Endothelial cell of umbilical vein (primary cell): ENCODE measurements around the gene STAG1. TPM values are rescaled to one million over a fixed set of nuclear protein-coding genes. Genes with fewer than 3 reads are reported as not detected.
"Not testable (repeated sequence)": the region's sequence is repeated elsewhere in the genome, so short reads cannot be mapped to it uniquely, and the experiment has no call there.

Source experiments
- BruUV-seq: library from RNA; stranded (reverse); fragments of 400-500 nt; replicated peaks from 2 replicates; lab custom pipeline; 2021; lab: Mats Ljungman, UMichigan
- CTCF ChIA-PET: fragments of 300-600, 350-600 bp; sonication (Branson Sonifier 250); formaldehyde crosslinking; loops from one replicate; lab custom pipeline; 2021; ENCODE audit warnings: antibody characterized with exemption, inconsistent platforms; lab: Charles Lee
- POLR2A ChIA-PET: fragments of 300-600, 350-600 bp; sonication (Branson Sonifier 250); formaldehyde crosslinking; loops from one replicate; lab custom pipeline; 2021; ENCODE audit warnings: antibody characterized with exemption, inconsistent platforms; lab: Charles Lee
- DNase-seq: peaks from one replicate; pipeline ENCODE4 v3.0.0-alpha.2; 2011; ENCODE audit warnings: low read depth, low spot score
- FAIRE-seq: peaks from 2 replicates; lab custom pipeline; 2011; peaks lifted over from hg19 to GRCh38; lab: Jason Lieb, UNC
- H2AFZ ChIP-seq: 2 replicates; pipeline ENCODE4 v1.6.0; 2012; ENCODE audit warnings: low read depth, low read length, control low read depth, inconsistent platforms
- H3K27ac ChIP-seq: 2 replicates; pipeline ENCODE4 v1.5.1; 2011; ENCODE audit warnings: low read depth, mild to moderate bottlenecking, control low read depth, low read length, moderate library complexity; ENCODE audit not compliant: insufficient read depth
- H3K27me3 ChIP-seq, 2 experiments: 2 replicates each; pipeline versions ENCODE4 v1.6.0 to v1.6.1; 2011; ENCODE audit warnings: low read length in 2 of 2, mixed read lengths in 1 of 2; ENCODE audit not compliant: control insufficient read depth in 2 of 2, insufficient read depth in 2 of 2
- H3K36me3 ChIP-seq, 2 experiments: 2 replicates in 1 of 2; 3 replicates in 1 of 2; pipeline ENCODE4 v1.5.1; 2011; ENCODE audit warnings: low read length in 2 of 2, mild to moderate bottlenecking in 1 of 2, moderate library complexity in 1 of 2; ENCODE audit not compliant: control insufficient read depth in 2 of 2, insufficient read depth in 2 of 2; ENCODE audit errors: extremely low read depth in 1 of 2
- H3K4me1 ChIP-seq: 3 replicates; pipeline ENCODE4 v1.5.1; 2011; ENCODE audit warnings: mild to moderate bottlenecking, low read length; ENCODE audit not compliant: control insufficient read depth, insufficient read depth; ENCODE audit errors: extremely low read depth
- H3K4me2 ChIP-seq: 2 replicates; pipeline ENCODE4 v1.6.1; 2011; ENCODE audit warnings: low read length, control low read depth, mixed read lengths; ENCODE audit not compliant: insufficient read depth
- H3K4me3 ChIP-seq, 3 experiments: fragments of 200-600 bp in 1 of 3; sonication (generic), shearing (Covaris generic) in 1 of 3; replicated peaks in 1 of 3; 2 replicates each; pipeline ENCODE4 v1.5.1; 2011 to 2016; ENCODE audit warnings: control low read depth in 3 of 3, low read length in 3 of 3, mild to moderate bottlenecking in 2 of 3, inconsistent platforms in 1 of 3, low read depth in 1 of 3, moderate library complexity in 1 of 3; ENCODE audit not compliant: insufficient read depth in 1 of 3
- H3K79me2 ChIP-seq: 2 replicates; pipeline ENCODE4 v1.6.0; 2012; ENCODE audit warnings: low read length, inconsistent platforms; ENCODE audit not compliant: control insufficient read depth, insufficient read depth
- H3K9ac ChIP-seq: replicated peaks from 2 replicates; pipeline ENCODE3; 2011; ENCODE audit warnings: low read length, control low read depth; ENCODE audit not compliant: insufficient read depth; ENCODE audit errors: extremely low read depth
- H3K9me1 ChIP-seq: replicated peaks from 3 replicates; pipeline ENCODE4 v1.6.0; 2011; ENCODE audit warnings: mild to moderate bottlenecking, low read length; ENCODE audit not compliant: control insufficient read depth, insufficient read depth; ENCODE audit errors: extremely low read depth
- H3K9me3 ChIP-seq: replicated peaks from 2 replicates; pipeline ENCODE4 v1.5.1; 2012; ENCODE audit warnings: low read length, inconsistent platforms; ENCODE audit not compliant: control insufficient read depth, insufficient read depth
- H4K20me1 ChIP-seq: replicated peaks from 2 replicates; pipeline ENCODE3; 2011; ENCODE audit warnings: mild to moderate bottlenecking, low read length; ENCODE audit not compliant: control insufficient read depth, insufficient read depth; ENCODE audit errors: extremely low read depth
- CTCF ChIP-seq, 2 donors: IDR thresholded peaks; 1 replicate in 1 of 2; 2 replicates in 1 of 2; pipeline ENCODE4 v1.5.1; 2011; ENCODE audit warnings: low read length in 2 of 2, mild to moderate bottlenecking in 2 of 2, moderate library complexity in 2 of 2, control low read depth in 1 of 2, inconsistent platforms in 1 of 2, low read depth in 1 of 2; ENCODE audit not compliant: insufficient read depth in 1 of 2; ENCODE audit errors: extremely low read depth in 1 of 2
- MAX ChIP-seq: IDR thresholded peaks from 2 replicates; pipeline ENCODE4 v1.6.1; 2011; ENCODE audit not compliant: insufficient read depth, insufficient read length
- POLR2A ChIP-seq: IDR thresholded peaks from 2 replicates; pipeline ENCODE4 v1.6.1; 2012; ENCODE audit warnings: low read depth, mild to moderate bottlenecking, control low read depth, low read length
- dilution Hi-C: fragments of 300-500 bp; cut with MboI; formaldehyde crosslinking; loops from one replicate; pipeline ENCODE4 v1.15.0; 2019; ENCODE audit warnings: low sequenced_read_pairs; ENCODE audit not compliant: extremely low pct_ligation_motif_present
- intact Hi-C: fragments of 100-400 bp; cut with micrococcal nuclease; formaldehyde crosslinking; loops from one replicate; pipeline ENCODE4 v1.10.0; 2022
- polyA plus RNA-seq, 4 experiments: library from polyadenylated mRNA; depleted of rRNA in 3 of 4; stranded (reverse) in 3 of 4; unstranded in 1 of 4; fragments of >200 nt; gene quantifications; 2 replicates each; pipeline versions ENCODE4 v1.2.1 to v1.2.3, GENCODE V29; 2011 to 2012; ENCODE audit warnings: missing spikeins in 1 of 4
- total RNA-seq: library from RNA; stranded (reverse); gene quantifications from 2 replicates; pipeline ENCODE4 v1.2.3, GENCODE V29; 2021

STAG1 gene
- total and polyA plus RNA-seq, 2 donors (not counting 3 experiments of a cell fraction or from before 2014, with no cell fraction given), result 7.4 to 42.1 TPM

GRCh38 chr3:136758160-136759102 lies 6.3 kb upstream of the STAG1 start:
- FAIRE-seq (peak; percentile 67), DNase-seq (peak; percentile 39)
- H3K27me3 ChIP-seq, H3K36me3 ChIP-seq, H3K79me2 ChIP-seq, H3K9ac ChIP-seq, H3K4me1 ChIP-seq, POLR2A ChIA-PET, dilution Hi-C loops, BruUV-seq, H3K4me2 ChIP-seq, H3K9me1 ChIP-seq, H3K9me3 ChIP-seq, H3K27ac ChIP-seq, H2AFZ ChIP-seq, H4K20me1 ChIP-seq, H3K4me3 ChIP-seq: not testable (repeated sequence)
- peak; percentile 39 to 56 for TF ChIP-seq CTCF (IDR thresholded peaks at IDR 0.05; ENCODE audit: extremely low read depth in 1 of 2, insufficient read depth in 1 of 2, low read depth in 1 of 2, low read length in 2 of 2)
- CTCF ChIA-PET, result interaction anchor here (0.8 to 7.0 kb wide), 6 partner anchors 28 to 452 kb away, joined by 3 to 140 read pairs (median 4); partner anchors contain the start of gene NCK1
- intact Hi-C loops, result loop anchor here (1.0 to 10.0 kb wide), 6 partner anchors 60 to 1189 kb away; partner anchors contain the start of gene NCK1

GRCh38 chr3:136755192-136755591 lies 3.0 kb upstream of the STAG1 start:
- dilution Hi-C loops, result no loop called here
- CTCF ChIA-PET, result interaction anchor here (1.6 to 7.0 kb wide), 2 partner anchors 259 to 449 kb away, joined by 5 to 140 read pairs; no protein-coding TSS in a partner anchor

More at GRCh38 chr3:136755192-136755591, 3.0 kb upstream of the STAG1 start:
- intact Hi-C loops, result loop anchor here (5.0 to 10.0 kb wide), 2 partner anchors 140 to 1192 kb away; no protein-coding TSS in a partner anchor
- FAIRE-seq (no peak), DNase-seq (no peak)
- no peaks in the 10 kb centered on the region for H3K27me3 ChIP-seq
- H3K79me2 ChIP-seq, result peaks cover 12% of the 10 kb centered on the region
- no peaks in the 10 kb centered on the region for H3K9me1 ChIP-seq
- no peak overlapping the region for H3K9ac ChIP-seq
- H2AFZ ChIP-seq, result no peak overlapping the region
- no peak overlapping the region for H3K27ac ChIP-seq
- POLR2A ChIA-PET, result no interaction called here
- BruUV-seq, result no TSS peak
- H3K9me3 ChIP-seq, result no peaks in the 10 kb centered on the region
- no peaks in the 10 kb centered on the region for H4K20me1 ChIP-seq
- H3K4me2 ChIP-seq, result no peak overlapping the region
- TF ChIP-seq POLR2A (no peak), MAX (no peak)
- H3K4me1 ChIP-seq, result peaks cover 13% of the 10 kb centered on the region
- H3K4me3 ChIP-seq, result no peak overlapping the region
- H3K36me3 ChIP-seq, result no peaks in the 10 kb centered on the region
